ENCODE results near the gene ANTXR1. TPM values are rescaled to one million over a fixed set of nuclear protein-coding genes. Genes with fewer than 3 reads are reported as not detected.

Gene ANTXR1
- total and polyA plus RNA-seq, 2 donors (not counting 1 experiment from before 2014, with no cell fraction given): 44.6 to 101 TPM

GRCh38 chr2:69180974-69181373, 168.0 kb downstream of the ANTXR1 start:
- H3K27me3 ChIP-seq (ENCODE audit: control insufficient read depth, insufficient read depth, low read length): no peaks in the 10 kb centered on the region
- H3K27ac ChIP-seq (ENCODE audit: insufficient read depth, low read length): no peak overlapping the region
- no peak overlapping the region for H3K4me2 ChIP-seq (ENCODE audit: extremely low read depth, insufficient read depth, low read length)
- H3K36me3 ChIP-seq (ENCODE audit: control insufficient read depth, insufficient read depth, low read length): no peaks in the 10 kb centered on the region
- H3K9me3 ChIP-seq (ENCODE audit: control insufficient read depth, insufficient read depth, low read depth, low read length): no peaks in the 10 kb centered on the region
- no peak overlapping the region for H3K9ac ChIP-seq (ENCODE audit: insufficient read depth, low read length)
- no peak overlapping the region for H2AFZ ChIP-seq (ENCODE audit: low read length)
- H3K4me3 ChIP-seq (replicated peaks in 1 of 4; ENCODE audit: control extremely low read depth in 1 of 4, insufficient read depth in 1 of 4, low read depth in 3 of 4, low read length in 4 of 4): no peak overlapping the region
- peaks cover 13% of the 10 kb centered on the region for H3K4me1 ChIP-seq (ENCODE audit: control insufficient read depth, extremely low read depth, insufficient read depth, low read length)
- DNase-seq (ENCODE audit: low read depth in 2 of 2): no peak
- TF ChIP-seq CTCF (conservative IDR thresholded peaks at IDR 0.05 in 1 of 2, IDR thresholded peaks at IDR 0.05 in 1 of 2; ENCODE audit: low read depth in 1 of 2, low read length in 2 of 2): no peak
- TF ChIP-seq EZH2 (IDR thresholded peaks at IDR 0.05; ENCODE audit: low read length, missing control alignments): no peak
- H4K20me1 ChIP-seq (ENCODE audit: control insufficient read depth, extremely low read depth, insufficient read depth, low read length): no peaks in the 10 kb centered on the region
- no peaks in the 10 kb centered on the region for H3K79me2 ChIP-seq (ENCODE audit: control insufficient read depth, insufficient read depth, low read length)

GRCh38 chr2:69181806-69182427, 168.9 kb downstream of the ANTXR1 start:
- no peak overlapping the region for H3K4me2 ChIP-seq (ENCODE audit: extremely low read depth, insufficient read depth, low read length)
- DNase-seq (ENCODE audit: low read depth in 2 of 2): peak in 1 of 2 donors; percentile 38
- no peaks in the 10 kb centered on the region for H3K9me3 ChIP-seq (ENCODE audit: control insufficient read depth, insufficient read depth, low read depth, low read length)
- no peak for TF ChIP-seq CTCF (conservative IDR thresholded peaks at IDR 0.05 in 1 of 2, IDR thresholded peaks at IDR 0.05 in 1 of 2; ENCODE audit: low read depth in 1 of 2, low read length in 2 of 2)
- no peak for TF ChIP-seq EZH2 (IDR thresholded peaks at IDR 0.05; ENCODE audit: low read length, missing control alignments)
- peaks cover 7% of the 10 kb centered on the region for H3K4me1 ChIP-seq (ENCODE audit: control insufficient read depth, extremely low read depth, insufficient read depth, low read length)
- H3K4me3 ChIP-seq (replicated peaks in 1 of 4; ENCODE audit: control extremely low read depth in 1 of 4, insufficient read depth in 1 of 4, low read depth in 3 of 4, low read length in 4 of 4): no peak overlapping the region
- H3K27me3 ChIP-seq (ENCODE audit: control insufficient read depth, insufficient read depth, low read length): no peaks in the 10 kb centered on the region
- no peak overlapping the region for H2AFZ ChIP-seq (ENCODE audit: low read length)
- no peaks in the 10 kb centered on the region for H3K79me2 ChIP-seq (ENCODE audit: control insufficient read depth, insufficient read depth, low read length)
- H3K9ac ChIP-seq (ENCODE audit: insufficient read depth, low read length): no peak overlapping the region
- no peaks in the 10 kb centered on the region for H3K36me3 ChIP-seq (ENCODE audit: control insufficient read depth, insufficient read depth, low read length)
- no peak overlapping the region for H3K27ac ChIP-seq (ENCODE audit: insufficient read depth, low read length)
- no peaks in the 10 kb centered on the region for H4K20me1 ChIP-seq (ENCODE audit: control insufficient read depth, extremely low read depth, insufficient read depth, low read length)

- Histone ChIP-seq H4K20me1 (ENCODE audit: control insufficient read depth, extremely low read depth, insufficient read depth, low read length) (no peaks in the 10 kb centered on the region), H3K4me3 (replicated peaks in 1 of 4; ENCODE audit: control extremely low read depth in 1 of 4, insufficient read depth in 1 of 4, low read depth in 3 of 4, low read length in 4 of 4) (no peak overlapping the region), H2AFZ (ENCODE audit: low read length) (no peak overlapping the region), H3K4me2 (ENCODE audit: extremely low read depth, insufficient read depth, low read length) (no peak overlapping the region), H3K79me2 (ENCODE audit: control insufficient read depth, insufficient read depth, low read length) (no peaks in the 10 kb centered on the region), H3K27me3 (ENCODE audit: control insufficient read depth, insufficient read depth, low read length) (no peaks in the 10 kb centered on the region), H3K4me1 (ENCODE audit: control insufficient read depth, extremely low read depth, insufficient read depth, low read length) (no peaks in the 10 kb centered on the region), H3K9ac (ENCODE audit: insufficient read depth, low read length) (no peak overlapping the region), H3K27ac (ENCODE audit: insufficient read depth, low read length) (no peak overlapping the region), H3K9me3 (ENCODE audit: control insufficient read depth, insufficient read depth, low read depth, low read length) (no peaks in the 10 kb centered on the region), H3K36me3 (ENCODE audit: control insufficient read depth, insufficient read depth, low read length) (no peaks in the 10 kb centered on the region)
- DNase-seq (ENCODE audit: low read depth in 2 of 2): no peak
- no peak for TF ChIP-seq EZH2 (IDR thresholded peaks at IDR 0.05; ENCODE audit: low read length, missing control alignments)
- TF ChIP-seq CTCF (conservative IDR thresholded peaks at IDR 0.05 in 1 of 2, IDR thresholded peaks at IDR 0.05 in 1 of 2; ENCODE audit: low read depth in 1 of 2, low read length in 2 of 2): no peak
These were observed 170.7 kb downstream of the ANTXR1 start for GRCh38 chr2:69183659-69184058.
